ENCODE results near the gene CCNG2. TPM values are rescaled to one million over a fixed set of nuclear protein-coding genes. Genes with fewer than 3 reads are reported as not detected.
A peak's percentile ranks its signal among the peaks of the same experiment; 100 is the strongest.

CCNG2 gene
- total RNA-seq, 4 donors from 2014 or later: 31.7 to 75.1 (median 40.0) TPM

- TF ChIP-seq POLR2A (IDR thresholded peaks at IDR 0.05): no peak
Measured at GRCh38 chr4:77204621-77205020, 47.6 kb downstream of the CCNG2 start.

GRCh38 chr4:77209012-77209411 lies 52.0 kb downstream of the CCNG2 start:
- no peak overlapping the region for H3K4me3 ChIP-seq (ENCODE audit: low read depth, poor library complexity, severe bottlenecking)
- no peak for TF ChIP-seq CTCF (IDR thresholded peaks at IDR 0.05)
- TF ChIP-seq POLR2A (IDR thresholded peaks at IDR 0.05): no peak
- intact Hi-C loops (cut with DNase I; ENCODE audit: low total_unique reads): loop anchor here (10.0 kb wide), 1 partner anchor 114 kb away; no protein-coding TSS in a partner anchor
- 91 to 97% methylated on average over 1 of the region's 1 CpG for WGBS, 2 donors
- DNase-seq (ENCODE audit: low spot score in 2 of 2): peak in 1 of 2 donors; percentile 1

More at GRCh38 chr4:77204621-77205020, 47.6 kb downstream of the CCNG2 start:
- no peak for DNase-seq (ENCODE audit: low spot score in 2 of 2)
- H3K4me3 ChIP-seq (ENCODE audit: low read depth, poor library complexity, severe bottlenecking): no peak overlapping the region
- intact Hi-C loops (cut with DNase I; ENCODE audit: low total_unique reads): loop anchor here (5.0 to 10.0 kb wide), 2 partner anchors 110 to 692 kb away; no protein-coding TSS in a partner anchor

GRCh38 chr4:77209936-77210335 lies 52.9 kb downstream of the CCNG2 start:
- TF ChIP-seq POLR2A (IDR thresholded peaks at IDR 0.05): no peak
- intact Hi-C loops (cut with DNase I; ENCODE audit: low total_unique reads): loop anchor here (10.0 kb wide), 1 partner anchor 115 kb away; no protein-coding TSS in a partner anchor
- no peak overlapping the region for H3K4me3 ChIP-seq (ENCODE audit: low read depth, poor library complexity, severe bottlenecking)
- peak in 1 of 2 donors; percentile 29 for DNase-seq (ENCODE audit: low spot score in 2 of 2)
- 85 to 87% methylated on average over 5 of the region's 5 CpGs for WGBS, 2 donors

GRCh38 chr4:77215107-77215506 lies 58.1 kb downstream of the CCNG2 start:
- no peak overlapping the region for H3K4me3 ChIP-seq (ENCODE audit: low read depth, poor library complexity, severe bottlenecking)
- WGBS, 2 donors: 70 to 82% methylated on average over 4 of the region's 4 CpGs
- intact Hi-C loops (cut with DNase I; ENCODE audit: low total_unique reads): no loop called here
- TF ChIP-seq POLR2A (IDR thresholded peaks at IDR 0.05) (no peak), CTCF (IDR thresholded peaks at IDR 0.05) (no peak)
- peak in 1 of 2 donors; percentile 36 for DNase-seq (ENCODE audit: low spot score in 2 of 2)

GRCh38 chr4:77217526-77217925 lies 60.5 kb downstream of the CCNG2 start:
- intact Hi-C loops (cut with DNase I; ENCODE audit: low total_unique reads): no loop called here
- 95 to 100% methylated on average over 1 of the region's 1 CpG for WGBS, 2 donors
- H3K4me3 ChIP-seq (ENCODE audit: low read depth, poor library complexity, severe bottlenecking): no peak overlapping the region
- TF ChIP-seq POLR2A (IDR thresholded peaks at IDR 0.05) (no peak), CTCF (IDR thresholded peaks at IDR 0.05) (no peak)
- DNase-seq (ENCODE audit: low spot score in 2 of 2): peak in 1 of 2 donors; percentile 3

GRCh38 chr4:77219266-77219665 lies 62.3 kb downstream of the CCNG2 start:
- no peak for DNase-seq (ENCODE audit: low spot score in 2 of 2)
- TF ChIP-seq CTCF (IDR thresholded peaks at IDR 0.05) (no peak), POLR2A (IDR thresholded peaks at IDR 0.05) (no peak)
- intact Hi-C loops (cut with DNase I; ENCODE audit: low total_unique reads): no loop called here
- 92% methylated on average over 2 of the region's 2 CpGs for WGBS, 2 donors
- no peak overlapping the region for H3K4me3 ChIP-seq (ENCODE audit: low read depth, poor library complexity, severe bottlenecking)

Other genes starting within 250 kb of the CCNG2 start
- gene SEPTIN11, start 207.5 kb upstream of the CCNG2 start, total RNA-seq: 100 to 1,000 TPM in 1 of 4 donors, 10 to 100 TPM in 3; 38.2 to 104 (median 44.9) TPM
- gene CCNI, start 81.2 kb upstream of the CCNG2 start, total RNA-seq: 100 to 1,000 TPM; 155 to 208 (median 178) TPM

Measured in lower leg skin (tissue), 4 donors.